DOHH2 (cell line): ENCODE measurements around the gene EPHB3.

Experiments used
- H3F3A ChIP-seq: fragments of 200-600 bp; sonication (generic), shearing (Covaris generic); 2 replicates; pipeline ENCODE4 v1.6.0; 2016; ENCODE audit warnings: antibody characterized with exemption, mild to moderate bottlenecking; ENCODE audit not compliant: control insufficient read depth, insufficient read depth
- H3K27ac ChIP-seq: fragments of 200-600 bp; sonication (generic); 2 replicates; pipeline ENCODE4 v1.5.1; 2014; ENCODE audit warnings: low read depth, mild to moderate bottlenecking, low read length, moderate library complexity
- H3K27me3 ChIP-seq: fragments of 200-600 bp; sonication (generic); 2 replicates; pipeline ENCODE4 v1.6.1; 2014; ENCODE audit warnings: mild to moderate bottlenecking, low read length, mixed read lengths; ENCODE audit not compliant: control insufficient read depth
- H3K36me3 ChIP-seq: fragments of 200-600 bp; sonication (generic); 2 replicates; pipeline ENCODE4 v1.6.1; 2014; ENCODE audit warnings: mild to moderate bottlenecking, low read length, moderate library complexity, mixed read lengths; ENCODE audit not compliant: control insufficient read depth
- H3K4me1 ChIP-seq: fragments of 200-600 bp; sonication (generic); 2 replicates; pipeline ENCODE4 v1.6.1; 2014; ENCODE audit warnings: mild to moderate bottlenecking, low read length, mixed read lengths; ENCODE audit not compliant: control insufficient read depth
- H3K4me2 ChIP-seq: fragments of 200-600 bp; sonication (generic); 2 replicates; pipeline ENCODE4 v1.6.0; 2014; ENCODE audit warnings: mild to moderate bottlenecking, low read length, moderate library complexity
- H3K4me3 ChIP-seq: fragments of 200-600 bp; sonication (generic); 2 replicates; pipeline ENCODE4 v1.5.1; 2014; ENCODE audit warnings: mild to moderate bottlenecking, low read length, mixed read lengths
- H3K79me2 ChIP-seq: fragments of 200-600 bp; sonication (generic); 2 replicates; pipeline ENCODE4 v1.6.1; 2014; ENCODE audit warnings: mild to moderate bottlenecking, low read length, mixed read lengths; ENCODE audit not compliant: control insufficient read depth
- H3K9me2 ChIP-seq: fragments of 200-600 bp; sonication (generic); replicated peaks from 2 replicates; pipeline ENCODE4 v1.6.1; 2014; ENCODE audit warnings: mild to moderate bottlenecking, low read length, mixed read lengths; ENCODE audit not compliant: control insufficient read depth
- H3K9me3 ChIP-seq: fragments of 200-600 bp; sonication (generic); 2 replicates; pipeline ENCODE4 v1.6.1; 2014; ENCODE audit warnings: antibody characterized with exemption, low read length, mixed read lengths; ENCODE audit not compliant: control insufficient read depth, insufficient read depth
- H4K20me1 ChIP-seq: fragments of 200-600 bp; sonication (generic); 2 replicates; pipeline ENCODE4 v1.6.0; 2014; ENCODE audit warnings: low read depth, mild to moderate bottlenecking, antibody characterized with exemption, low read length, moderate library complexity; ENCODE audit not compliant: control insufficient read depth, insufficient read depth
- CTCF ChIP-seq: fragments of 200-600 bp; sonication (generic); IDR thresholded peaks from one replicate; pipeline ENCODE4 v1.5.1; 2014; ENCODE audit warnings: antibody characterized with exemption, mild to moderate bottlenecking, low read depth, low read length; ENCODE audit not compliant: poor library complexity, severe bottlenecking
- EZH2phosphoT487 ChIP-seq: fragments of 200-600 bp; sonication (generic); IDR thresholded peaks from 2 replicates; pipeline ENCODE4 v1.6.1; 2017; ENCODE audit warnings: borderline replicate concordance, mild to moderate bottlenecking, antibody characterized with exemption, low read length, moderate library complexity, mixed read lengths

Gene EPHB3

DNA sequence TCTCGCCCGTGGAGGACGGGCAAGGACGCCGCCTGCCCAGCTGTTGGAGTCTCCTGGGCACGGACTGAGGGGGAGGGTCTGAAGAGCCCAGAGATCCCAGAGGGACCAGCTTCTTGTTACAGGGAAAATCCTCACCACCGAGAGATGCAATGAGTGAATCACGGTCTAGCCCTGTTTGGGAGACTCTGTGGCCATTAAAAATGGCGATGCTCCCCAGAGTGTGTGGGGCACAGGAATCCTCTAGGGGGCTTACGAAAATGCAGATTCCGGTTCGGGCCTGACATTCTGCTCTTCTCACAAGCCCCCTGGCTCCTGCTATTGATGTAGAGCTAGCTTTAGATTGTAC is 35.5 kb upstream of the EPHB3 start:
- Histone ChIP-seq H3K27me3 (peaks cover 53% of the 10 kb centered on the region), H3K4me2 (peak overlapping the region; percentile 59; the same call in 1 of the 2 replicates), H4K20me1 (no peaks in the 10 kb centered on the region), H3K9me2 (no peaks in the 10 kb centered on the region), H3K9me3 (no peaks in the 10 kb centered on the region), H3K27ac (no peak overlapping the region), H3K4me3 (no peak overlapping the region), H3K79me2 (no peaks in the 10 kb centered on the region), H3K36me3 (no peaks in the 10 kb centered on the region), H3F3A (no peaks in the 10 kb centered on the region), H3K4me1 (peaks cover 6% of the 10 kb centered on the region)
- TF ChIP-seq CTCF (no peak), EZH2phosphoT487 (no peak)

DNA sequence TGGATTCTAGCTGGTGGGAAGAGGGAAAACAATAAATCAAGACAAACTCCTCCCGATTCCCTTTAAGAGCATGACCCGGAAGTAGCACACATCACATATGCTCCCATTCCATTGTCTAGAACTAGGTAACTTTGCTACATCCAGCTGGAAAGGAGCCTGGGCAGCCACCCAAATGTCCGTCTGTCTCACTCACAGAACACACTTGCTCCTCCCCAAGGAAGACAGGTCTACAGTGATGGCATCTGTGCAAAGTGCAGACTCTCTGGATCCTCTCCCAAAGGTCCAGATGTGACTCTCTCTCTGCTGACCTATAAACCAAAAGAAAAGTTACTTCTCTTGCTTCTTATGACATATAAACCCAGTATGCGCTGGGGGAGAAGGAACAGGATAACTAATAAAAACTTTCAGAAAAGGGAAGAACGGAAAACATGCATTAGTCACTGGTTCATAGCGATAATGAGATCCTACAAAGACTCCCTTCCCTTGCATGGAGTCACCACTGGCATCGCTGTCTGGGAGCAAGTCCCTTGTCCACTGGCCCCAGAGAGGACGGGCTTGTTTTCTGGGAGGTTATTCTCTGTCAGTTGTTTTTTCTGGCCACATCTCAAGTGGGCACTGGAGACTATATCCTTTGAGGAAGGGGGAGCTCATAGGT is 29.8 kb upstream of the EPHB3 start:
- no peaks in the 10 kb centered on the region for H4K20me1 ChIP-seq
- H3K4me3 ChIP-seq: no peak overlapping the region
- H3K9me2 ChIP-seq: no peaks in the 10 kb centered on the region
- H3K79me2 ChIP-seq: no peaks in the 10 kb centered on the region
- H3K27me3 ChIP-seq: peaks cover 32% of the 10 kb centered on the region
- H3K36me3 ChIP-seq: no peaks in the 10 kb centered on the region
- H3K4me2 ChIP-seq: no peak overlapping the region
- no peak overlapping the region for H3K27ac ChIP-seq
- no peaks in the 10 kb centered on the region for H3K9me3 ChIP-seq
- no peaks in the 10 kb centered on the region for H3K4me1 ChIP-seq
- H3F3A ChIP-seq: no peaks in the 10 kb centered on the region
- TF ChIP-seq CTCF (no peak), EZH2phosphoT487 (no peak)

DNA sequence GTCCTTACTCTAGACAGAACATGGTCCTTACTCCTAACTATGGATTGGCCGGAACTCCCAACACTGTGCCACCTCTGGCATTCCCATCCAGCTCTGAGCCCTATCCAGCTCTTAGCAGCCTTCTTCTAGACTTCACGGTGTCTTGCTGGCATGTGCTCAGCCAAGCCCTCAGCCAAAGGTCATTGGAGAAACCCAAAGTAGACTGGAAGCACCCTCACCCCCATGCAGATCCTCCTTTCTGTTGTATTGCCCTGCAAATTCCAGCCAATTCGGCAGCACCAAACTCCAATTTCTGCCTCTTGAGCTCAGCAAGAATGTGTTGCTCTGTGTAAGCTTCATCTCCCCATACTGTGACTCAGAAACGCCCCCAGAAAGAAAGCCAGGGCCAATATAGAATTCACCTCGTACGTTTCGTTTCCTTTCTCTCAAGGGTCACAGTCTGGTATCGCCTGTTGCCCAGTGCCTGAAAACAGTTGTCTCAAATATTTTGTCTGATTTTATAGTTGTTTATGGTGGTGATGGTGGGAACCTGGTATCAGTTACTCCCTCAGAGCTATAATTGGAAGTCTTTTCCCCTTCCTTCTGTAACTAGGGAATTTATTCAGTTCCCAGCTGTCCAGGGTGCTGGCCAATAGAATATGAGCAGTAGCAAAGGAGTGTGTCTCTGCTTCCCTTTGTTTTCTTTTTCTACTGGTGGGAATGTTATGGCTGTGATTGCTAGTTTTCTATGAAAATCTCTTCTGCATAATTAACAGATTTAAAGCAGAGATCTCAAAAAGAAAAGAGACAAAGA is 28.4 kb upstream of the EPHB3 start:
- no peaks in the 10 kb centered on the region for H3K9me3 ChIP-seq
- H3K4me1 ChIP-seq: no peaks in the 10 kb centered on the region
- no peak overlapping the region for H3K4me3 ChIP-seq
- no peaks in the 10 kb centered on the region for H3F3A ChIP-seq
- H3K36me3 ChIP-seq: no peaks in the 10 kb centered on the region
- no peak overlapping the region for H3K27ac ChIP-seq
- TF ChIP-seq EZH2phosphoT487 (no peak), CTCF (no peak)
- H3K27me3 ChIP-seq: peaks cover 38% of the 10 kb centered on the region
- no peaks in the 10 kb centered on the region for H4K20me1 ChIP-seq
- H3K9me2 ChIP-seq: no peaks in the 10 kb centered on the region
- no peaks in the 10 kb centered on the region for H3K79me2 ChIP-seq
- no peak overlapping the region for H3K4me2 ChIP-seq
